Measurements from ENCODE around the gene CDHR1.
A peak's percentile ranks its signal among the peaks of the same experiment; 100 is the strongest.

Gene CDHR1

DNA sequence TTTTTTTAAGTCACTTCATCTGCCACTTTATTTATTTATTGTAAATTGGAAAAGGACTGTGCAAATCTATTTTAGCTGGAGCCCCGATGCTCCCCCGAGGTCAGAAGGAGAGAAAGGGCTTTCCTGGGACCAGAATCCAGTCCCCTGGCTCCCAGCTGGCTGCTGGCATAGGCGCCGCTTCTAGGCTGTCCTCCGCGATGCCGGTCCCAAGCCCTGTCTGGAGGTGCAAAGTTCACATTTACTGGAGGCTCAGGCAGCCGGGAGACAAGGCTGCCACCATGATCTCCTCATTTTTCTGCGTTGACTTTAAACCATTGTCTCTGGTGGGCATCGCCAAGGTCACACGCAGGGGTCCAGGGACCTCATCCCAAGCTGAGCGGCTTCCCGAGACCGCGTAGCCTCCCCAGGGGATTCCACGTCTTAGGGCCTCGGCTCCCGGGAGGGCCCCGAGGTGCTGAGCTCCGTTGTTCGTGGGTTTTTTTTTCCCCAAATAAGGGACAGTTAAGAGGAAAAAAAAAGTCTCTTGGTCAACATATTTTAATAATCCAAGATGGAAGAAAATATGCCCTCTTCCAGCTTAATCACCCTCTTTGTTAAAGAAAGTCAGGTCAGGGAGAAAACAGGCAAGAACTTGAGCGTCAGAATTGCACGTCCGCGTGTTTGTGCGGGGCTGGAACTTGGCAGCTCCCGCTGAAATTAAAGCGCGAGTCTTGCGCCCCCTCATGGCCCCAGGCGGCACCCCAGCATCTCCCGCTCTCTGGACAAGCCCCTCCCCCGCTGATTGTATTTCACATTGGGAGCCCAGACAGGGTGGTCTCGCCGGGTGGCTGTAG lies 62.4 kb downstream of the CDHR1 start:
- peak; percentile 30 for DNase-seq (ENCODE audit: extremely low read depth, insufficient read length)
- TF ChIP-seq, protein P1, sequence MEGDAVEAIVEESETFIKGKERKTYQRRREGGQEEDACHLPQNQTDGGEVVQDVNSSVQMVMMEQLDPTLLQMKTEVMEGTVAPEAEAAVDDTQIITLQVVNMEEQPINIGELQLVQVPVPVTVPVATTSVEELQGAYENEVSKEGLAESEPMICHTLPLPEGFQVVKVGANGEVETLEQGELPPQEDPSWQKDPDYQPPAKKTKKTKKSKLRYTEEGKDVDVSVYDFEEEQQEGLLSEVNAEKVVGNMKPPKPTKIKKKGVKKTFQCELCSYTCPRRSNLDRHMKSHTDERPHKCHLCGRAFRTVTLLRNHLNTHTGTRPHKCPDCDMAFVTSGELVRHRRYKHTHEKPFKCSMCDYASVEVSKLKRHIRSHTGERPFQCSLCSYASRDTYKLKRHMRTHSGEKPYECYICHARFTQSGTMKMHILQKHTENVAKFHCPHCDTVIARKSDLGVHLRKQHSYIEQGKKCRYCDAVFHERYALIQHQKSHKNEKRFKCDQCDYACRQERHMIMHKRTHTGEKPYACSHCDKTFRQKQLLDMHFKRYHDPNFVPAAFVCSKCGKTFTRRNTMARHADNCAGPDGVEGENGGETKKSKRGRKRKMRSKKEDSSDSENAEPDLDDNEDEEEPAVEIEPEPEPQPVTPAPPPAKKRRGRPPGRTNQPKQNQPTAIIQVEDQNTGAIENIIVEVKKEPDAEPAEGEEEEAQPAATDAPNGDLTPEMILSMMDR (IDR thresholded peaks at IDR 0.05; ENCODE audit: insufficient read depth, low read length, poor library complexity, severe bottlenecking) = peak; percentile 50
- Histone ChIP-seq H3K27me3 (replicated peaks; ENCODE audit: control insufficient read depth, insufficient read depth, low read length) (no peaks in the 10 kb centered on the region; the same call in 1 of the 2 replicates), H3K36me3 (ENCODE audit: control insufficient read depth, insufficient read depth, low read length) (no peaks in the 10 kb centered on the region), H3K4me3 (replicated peaks; ENCODE audit: low read depth, low read length) (no peak overlapping the region)

DNA sequence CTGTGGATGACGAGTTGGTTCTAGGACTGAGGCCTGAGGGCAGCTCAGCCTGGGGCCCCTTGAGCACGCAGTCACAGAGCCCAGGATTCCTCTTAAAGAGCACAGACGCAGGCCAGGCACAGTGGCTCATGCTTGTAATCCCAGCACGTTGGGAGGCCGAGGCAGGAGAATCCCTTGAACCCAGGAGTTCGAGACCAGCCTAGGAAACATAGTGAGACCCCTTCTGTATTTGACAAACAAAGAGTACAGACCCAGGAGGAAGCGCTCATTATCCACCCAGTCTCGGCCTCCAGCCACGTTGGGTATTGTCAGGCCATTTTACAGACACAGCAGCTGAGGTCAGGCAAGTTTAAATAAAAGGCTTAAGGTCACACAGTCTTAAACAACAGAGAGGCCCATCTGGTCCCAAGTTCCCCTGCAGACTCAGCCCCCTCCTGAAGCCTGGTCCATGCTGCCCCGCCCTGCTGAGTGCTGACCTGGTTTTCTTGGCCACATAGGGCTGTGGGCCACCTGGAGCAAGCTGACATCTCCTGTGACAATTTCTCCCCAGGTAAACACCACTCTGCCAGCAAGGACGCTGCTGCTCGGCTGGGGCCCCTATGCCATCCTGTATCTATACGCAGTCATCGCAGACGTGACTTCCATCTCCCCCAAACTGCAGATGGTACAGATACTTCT lies 63.1 kb downstream of the CDHR1 start:
- TF ChIP-seq, protein P1 (IDR thresholded peaks at IDR 0.05; ENCODE audit: insufficient read depth, low read length, poor library complexity, severe bottlenecking) = no peak
- Histone ChIP-seq H3K4me3 (replicated peaks; ENCODE audit: low read depth, low read length) (no peak overlapping the region), H3K36me3 (ENCODE audit: control insufficient read depth, insufficient read depth, low read length) (no peaks in the 10 kb centered on the region), H3K27me3 (replicated peaks; ENCODE audit: control insufficient read depth, insufficient read depth, low read length) (no peaks in the 10 kb centered on the region; the same call in 1 of the 2 replicates)
- no peak for DNase-seq (ENCODE audit: extremely low read depth, insufficient read length)

DNA sequence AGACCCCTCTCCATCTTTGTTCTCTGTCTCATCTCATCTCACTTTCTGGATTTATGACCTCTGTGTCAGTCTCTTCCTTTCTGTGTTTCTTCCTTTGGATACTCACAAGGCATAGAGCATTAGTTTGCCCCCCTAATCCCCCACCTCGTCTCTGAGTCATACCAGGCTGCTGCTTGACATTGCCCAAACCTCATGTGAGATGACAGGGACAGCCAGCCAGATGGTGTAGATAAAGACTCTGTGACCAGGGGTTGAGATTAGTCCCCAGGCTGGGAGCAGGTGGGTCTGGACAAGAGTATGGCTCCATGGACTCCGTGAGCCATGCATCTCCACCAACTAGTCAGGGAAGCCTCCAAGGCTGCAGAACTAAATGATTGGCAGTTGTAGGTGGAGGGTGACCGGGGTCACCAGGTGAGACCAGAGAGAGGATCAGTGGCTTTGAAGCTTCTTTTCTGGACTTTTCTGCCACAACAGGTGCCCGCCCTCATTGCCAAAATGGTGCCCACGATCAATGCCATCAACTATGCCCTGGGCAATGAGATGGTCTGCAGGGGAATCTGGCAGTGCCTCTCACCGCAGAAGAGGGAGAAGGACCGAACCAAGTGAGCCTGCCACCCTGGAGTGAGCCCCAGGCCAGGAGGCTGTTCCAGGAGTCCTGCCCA lies 63.8 kb downstream of the CDHR1 start:
- no peak overlapping the region for H3K4me3 ChIP-seq (replicated peaks; ENCODE audit: low read depth, low read length)
- TF ChIP-seq, protein P1 (IDR thresholded peaks at IDR 0.05; ENCODE audit: insufficient read depth, low read length, poor library complexity, severe bottlenecking) = no peak
- H3K27me3 ChIP-seq (replicated peaks; ENCODE audit: control insufficient read depth, insufficient read depth, low read length) = no peaks in the 10 kb centered on the region; the same call in 1 of the 2 replicates
- H3K36me3 ChIP-seq (ENCODE audit: control insufficient read depth, insufficient read depth, low read length) = no peaks in the 10 kb centered on the region
- no peak for DNase-seq (ENCODE audit: extremely low read depth, insufficient read length)

DNA sequence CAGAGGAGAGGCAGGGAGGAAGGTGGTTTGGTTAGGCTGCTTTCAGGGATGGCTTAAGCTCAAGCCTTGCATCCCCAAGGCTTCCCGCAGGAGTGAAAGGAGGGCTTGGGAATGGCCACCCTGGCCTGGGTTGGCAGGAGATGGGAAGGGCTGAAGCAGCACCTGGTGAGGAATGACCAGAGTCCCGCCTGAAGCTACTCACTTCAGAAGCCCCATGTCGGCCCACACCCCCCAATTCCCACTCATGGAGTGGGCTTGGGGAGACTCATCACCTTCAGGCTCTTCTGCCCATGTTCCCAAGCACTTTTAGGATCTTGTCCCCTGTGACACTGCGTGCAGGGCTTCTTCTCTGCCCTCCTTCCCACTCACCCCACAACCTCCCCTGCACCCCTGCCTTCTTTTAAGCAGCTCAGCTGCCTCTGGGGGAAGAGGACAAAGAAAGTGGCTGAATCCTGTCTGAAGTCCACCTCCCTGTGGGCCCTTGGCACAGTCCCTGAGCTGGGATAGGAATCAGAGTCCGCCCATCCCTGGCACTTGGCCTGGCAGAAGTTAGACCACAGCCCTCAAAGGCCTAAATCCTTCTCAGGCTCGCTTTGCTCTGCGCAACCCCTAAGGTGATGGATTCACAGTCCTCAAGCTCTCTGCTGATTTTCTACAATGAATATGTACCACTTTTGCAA lies 67.0 kb downstream of the CDHR1 start:
- Histone ChIP-seq H3K4me3 (replicated peaks; ENCODE audit: low read depth, low read length) (no peak overlapping the region), H3K36me3 (ENCODE audit: control insufficient read depth, insufficient read depth, low read length) (no peaks in the 10 kb centered on the region), H3K27me3 (replicated peaks; ENCODE audit: control insufficient read depth, insufficient read depth, low read length) (no peaks in the 10 kb centered on the region)
- TF ChIP-seq, protein P1 (IDR thresholded peaks at IDR 0.05; ENCODE audit: insufficient read depth, low read length, poor library complexity, severe bottlenecking) = no peak
- DNase-seq (ENCODE audit: extremely low read depth, insufficient read length) = no peak

DNA sequence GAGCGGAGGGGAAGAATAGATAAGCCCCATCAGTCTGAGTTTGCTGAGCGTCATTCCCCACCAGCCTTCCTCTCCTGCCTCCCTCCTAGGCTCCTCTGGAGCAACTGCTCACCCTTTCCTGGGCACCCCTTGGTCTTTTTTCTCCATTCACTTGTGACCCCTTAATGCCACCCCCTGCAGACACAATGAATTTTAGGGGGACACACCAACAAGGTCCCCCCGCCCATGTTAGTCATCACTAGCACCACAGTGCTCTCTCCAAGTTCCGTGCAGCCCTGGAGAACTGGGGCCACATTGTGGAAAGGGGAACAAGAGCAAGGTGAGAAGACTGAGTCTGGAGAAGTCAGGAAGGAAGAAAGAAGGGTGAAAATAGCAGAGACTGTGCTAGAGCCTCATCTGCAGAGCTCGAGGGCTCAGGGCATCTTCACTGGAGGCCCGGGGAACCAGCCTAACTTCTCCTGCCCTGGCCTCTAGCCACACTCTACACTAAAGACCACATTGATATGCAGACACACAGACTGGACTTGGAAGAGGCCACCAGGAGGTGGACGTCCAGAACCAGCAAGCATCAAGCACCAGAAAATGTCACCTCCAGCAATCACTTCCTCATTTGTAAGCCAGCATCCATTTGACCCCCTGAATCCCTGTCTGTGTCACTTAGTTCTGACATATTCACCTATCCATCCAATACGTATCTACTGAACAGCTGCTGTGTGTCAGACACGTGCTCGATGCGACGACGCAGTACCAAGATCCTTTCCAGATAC lies 68.0 kb downstream of the CDHR1 start:
- Histone ChIP-seq H3K27me3 (replicated peaks; ENCODE audit: control insufficient read depth, insufficient read depth, low read length) (no peaks in the 10 kb centered on the region; the same call in 1 of the 2 replicates), H3K4me3 (replicated peaks; ENCODE audit: low read depth, low read length) (no peak overlapping the region), H3K36me3 (ENCODE audit: control insufficient read depth, insufficient read depth, low read length) (no peaks in the 10 kb centered on the region)
- TF ChIP-seq, protein P1 (IDR thresholded peaks at IDR 0.05; ENCODE audit: insufficient read depth, low read length, poor library complexity, severe bottlenecking) = no peak
- DNase-seq (ENCODE audit: extremely low read depth, insufficient read length) = no peak

Measured in GM06990 (cell line).